ENCODE data around the gene RAF1. TPM values are rescaled to one million over a fixed set of nuclear protein-coding genes. Genes with fewer than 3 reads are reported as not detected.
A peak's percentile ranks its signal among the peaks of the same experiment; 100 is the strongest.
"Not testable (repeated sequence)": the region's sequence is repeated elsewhere in the genome, so short reads cannot be mapped to it uniquely, and the experiment has no call there.

RAF1 gene
- polyA plus RNA-seq, 2 of the 4 experiments (the other 2 are of a cell fraction) = 56.2 to 94.6 TPM

DNA sequence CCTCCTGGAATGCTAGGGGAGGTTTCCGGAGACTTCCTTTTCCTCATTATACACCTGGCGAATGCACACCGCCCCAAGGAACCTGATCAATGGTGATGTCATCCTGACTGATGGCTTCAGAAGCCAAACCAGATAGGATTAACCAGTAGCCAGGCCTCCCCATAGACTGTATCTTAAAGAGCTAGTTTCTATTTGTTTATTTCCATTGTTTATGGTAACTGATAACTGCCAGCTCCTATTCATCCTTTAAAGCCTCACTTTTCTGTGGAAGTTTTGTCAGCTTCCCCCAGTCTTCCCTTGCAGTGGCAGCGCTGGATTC, 118.5 kb downstream of the RAF1 start, which contains the start of gene MKRN2OS (continued):
- no peak for TF ChIP-seq HOXB13 (CRISPR knock-in tag; IDR thresholded peaks at IDR 0.05; ENCODE audit: low read depth)
- TF ChIP-seq FOSL2 (IDR thresholded peaks at IDR 0.05) = no peak
- TF ChIP-seq FOSL2 (CRISPR knock-in tag; IDR thresholded peaks at IDR 0.05) = no peak
- no peak for TF ChIP-seq MAZ (IDR thresholded peaks at IDR 0.05; ENCODE audit: borderline replicate concordance, low read depth, low read length)
- TF ChIP-seq CBX8 (IDR thresholded peaks at IDR 0.05) = no peak

DNA sequence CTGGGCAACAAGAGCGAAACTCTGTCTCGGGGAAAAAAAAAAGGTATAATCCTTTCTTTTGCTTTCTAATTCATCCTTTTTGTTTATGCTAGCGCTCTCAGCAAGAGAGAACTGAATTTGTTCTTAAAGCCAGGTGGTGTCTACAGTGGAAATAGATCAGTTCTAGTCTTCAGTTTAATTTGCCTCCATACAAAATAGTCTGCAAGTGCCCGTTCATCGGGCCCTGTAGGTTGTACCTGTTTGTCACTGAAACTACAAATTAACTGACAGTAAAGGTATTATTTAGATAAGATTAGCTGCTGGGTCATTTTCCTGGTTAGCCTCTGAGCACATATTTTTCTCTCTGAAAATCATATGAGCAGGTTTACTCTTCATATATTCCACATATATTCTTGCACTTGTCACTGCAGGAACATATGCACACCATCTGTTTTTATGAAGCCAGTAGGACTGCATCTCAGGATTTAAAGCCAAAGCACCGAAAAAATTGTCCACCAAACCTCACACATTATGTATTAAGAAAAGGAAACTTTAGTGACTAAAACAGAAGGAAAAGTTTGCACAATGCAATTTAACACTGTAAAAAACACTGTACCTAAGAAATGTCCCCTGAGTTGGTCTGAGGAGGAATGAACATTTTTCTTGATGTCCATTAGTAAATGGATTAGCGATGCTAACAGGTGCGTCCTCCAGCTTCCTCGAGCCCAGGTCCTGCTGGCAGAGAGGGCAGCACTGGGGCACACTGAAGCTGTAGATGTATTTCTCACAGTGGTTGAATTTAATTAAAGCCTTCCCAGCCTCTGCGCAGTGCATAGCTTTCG, 119.1 kb downstream of the RAF1 start:
- no peak overlapping the region for H3K4me2 ChIP-seq

GRCh38 chr3:12543497-12543896, 120.4 kb downstream of the RAF1 start:
- H3K27ac ChIP-seq; H3K9me3 ChIP-seq; H3K4me2 ChIP-seq; H3K4me3 ChIP-seq; DNase-seq (ENCODE audit: low read depth in 1 of 2, low spot score in 1 of 2); FAIRE-seq; H3K4me1 ChIP-seq; ATAC-seq: not testable (repeated sequence)
- TF ChIP-seq CEBPB (IDR thresholded peaks at IDR 0.05) = peak; percentile 37 to 40; a peak in 2 of 4 replicates
- CTCF ChIA-PET = interaction anchor here (0.6 to 1.5 kb wide), 3 partner anchors 64 to 1581 kb away, joined by 3 to 4 read pairs (median 4); no protein-coding TSS in a partner anchor
- POLR2A ChIA-PET = interaction anchor here (0.7 kb wide), 1 partner anchor 36 kb away, joined by 4 read pairs; no protein-coding TSS in a partner anchor
- 91% methylated on average over 12 of the region's 12 CpGs for WGBS (ENCODE audit: missing lambda C conversion rate)

More for the DNA sequence above, 119.1 kb downstream of the RAF1 start:
- no peak for FAIRE-seq
- no peak for TF ChIP-seq MAFK (IDR thresholded peaks at IDR 0.05; ENCODE audit: partially characterized antibody)
- no peak for TF ChIP-seq KDM1A (IDR thresholded peaks at IDR 0.05; ENCODE audit: low read depth)
- no peak for TF ChIP-seq JUNB (IDR thresholded peaks at IDR 0.05)
- TF ChIP-seq NFE2L2 (conservative IDR thresholded peaks at IDR 0.05; ENCODE audit: low read length) = no peak
- TF ChIP-seq EHF (CRISPR knock-in tag; IDR thresholded peaks at IDR 0.05) = no peak
- TF ChIP-seq CBX2 (IDR thresholded peaks at IDR 0.05; ENCODE audit: borderline replicate concordance, low read depth) = no peak
- TF ChIP-seq RNF2 (IDR thresholded peaks at IDR 0.05; ENCODE audit: borderline replicate concordance, low read depth) = no peak
- TF ChIP-seq, protein P1, sequence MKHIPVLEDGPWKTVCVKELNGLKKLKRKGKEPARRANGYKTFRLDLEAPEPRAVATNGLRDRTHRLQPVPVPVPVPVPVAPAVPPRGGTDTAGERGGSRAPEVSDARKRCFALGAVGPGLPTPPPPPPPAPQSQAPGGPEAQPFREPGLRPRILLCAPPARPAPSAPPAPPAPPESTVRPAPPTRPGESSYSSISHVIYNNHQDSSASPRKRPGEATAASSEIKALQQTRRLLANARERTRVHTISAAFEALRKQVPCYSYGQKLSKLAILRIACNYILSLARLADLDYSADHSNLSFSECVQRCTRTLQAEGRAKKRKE (CRISPR knock-in tag; IDR thresholded peaks at IDR 0.05; ENCODE audit: low read depth) = no peak
- no peak for TF ChIP-seq RCOR1 (IDR thresholded peaks at IDR 0.05; ENCODE audit: low read depth, low read length)
- TF ChIP-seq, protein P2, sequence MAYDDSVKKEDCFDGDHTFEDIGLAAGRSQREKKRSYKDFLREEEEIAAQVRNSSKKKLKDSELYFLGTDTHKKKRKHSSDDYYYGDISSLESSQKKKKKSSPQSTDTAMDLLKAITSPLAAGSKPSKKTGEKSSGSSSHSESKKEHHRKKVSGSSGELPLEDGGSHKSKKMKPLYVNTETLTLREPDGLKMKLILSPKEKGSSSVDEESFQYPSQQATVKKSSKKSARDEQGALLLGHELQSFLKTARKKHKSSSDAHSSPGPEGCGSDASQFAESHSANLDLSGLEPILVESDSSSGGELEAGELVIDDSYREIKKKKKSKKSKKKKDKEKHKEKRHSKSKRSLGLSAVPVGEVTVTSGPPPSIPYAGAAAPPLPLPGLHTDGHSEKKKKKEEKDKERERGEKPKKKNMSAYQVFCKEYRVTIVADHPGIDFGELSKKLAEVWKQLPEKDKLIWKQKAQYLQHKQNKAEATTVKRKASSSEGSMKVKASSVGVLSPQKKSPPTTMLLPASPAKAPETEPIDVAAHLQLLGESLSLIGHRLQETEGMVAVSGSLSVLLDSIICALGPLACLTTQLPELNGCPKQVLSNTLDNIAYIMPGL (CRISPR knock-in tag; IDR thresholded peaks at IDR 0.05; ENCODE audit: borderline replicate concordance) = no peak
- no peak for TF ChIP-seq HOXB5 (CRISPR knock-in tag; IDR thresholded peaks at IDR 0.05)
- TF ChIP-seq ZNF302 (CRISPR knock-in tag; IDR thresholded peaks at IDR 0.05) = no peak
- TF ChIP-seq TFCP2L1 (CRISPR knock-in tag; IDR thresholded peaks at IDR 0.05) = no peak
- TF ChIP-seq NPAS2 (CRISPR knock-in tag; IDR thresholded peaks at IDR 0.05; ENCODE audit: borderline replicate concordance) = no peak
- TF ChIP-seq RFX5 (IDR thresholded peaks at IDR 0.05) = no peak
- TF ChIP-seq, protein P3, sequence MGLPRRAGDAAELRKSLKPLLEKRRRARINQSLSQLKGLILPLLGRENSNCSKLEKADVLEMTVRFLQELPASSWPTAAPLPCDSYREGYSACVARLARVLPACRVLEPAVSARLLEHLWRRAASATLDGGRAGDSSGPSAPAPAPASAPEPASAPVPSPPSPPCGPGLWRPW (IDR thresholded peaks at IDR 0.05) = no peak
- no peak for TF ChIP-seq GATA3 (IDR thresholded peaks at IDR 0.05; ENCODE audit: borderline replicate concordance)
- ATAC-seq = peak in 1 of 2 experiments; percentile 27; a peak in 2 of 6 replicates
- CTCF ChIA-PET = interaction anchor here (0.7 to 1.1 kb wide), 2 partner anchors 8 to 24 kb away, joined by 4 to 5 read pairs; no protein-coding TSS in a partner anchor
- no peaks in the 10 kb centered on the region for H3K9me3 ChIP-seq
- DNase-seq (ENCODE audit: low read depth in 1 of 2, low spot score in 1 of 2) = no peak
- WGBS (ENCODE audit: missing lambda C conversion rate) = 81% methylated on average over 11 of the region's 11 CpGs
- no peaks in the 10 kb centered on the region for H3K4me1 ChIP-seq
- H3K4me3 ChIP-seq = no peak overlapping the region
- POLR2A ChIA-PET = interaction anchor here (1.7 kb wide), 1 partner anchor 9 kb away, joined by 8 read pairs; no protein-coding TSS in a partner anchor
- no peak overlapping the region for H3K27ac ChIP-seq

Data from A549 (cell line).